Fibroblast of pulmonary artery (primary cell): ENCODE data around the gene DENR.

Source experiments
- DNase-seq: peaks from one replicate; pipeline ENCODE4 v3.0.0-alpha.2; 2010; ENCODE audit warnings: low read depth
- H3K4me3 ChIP-seq: replicated peaks from 2 replicates; pipeline ENCODE4 v1.5.1; 2011; ENCODE audit warnings: low read depth, mild to moderate bottlenecking, control low read depth, low read length, moderate library complexity
- CTCF ChIP-seq: IDR thresholded peaks from 2 replicates; pipeline ENCODE4 v1.5.1; 2011; ENCODE audit warnings: mild to moderate bottlenecking, control low read depth, low read length, inconsistent platforms; ENCODE audit errors: missing control alignments

DENR gene

GRCh38 chr12:122724641-122725243 is 27.9 kb upstream of the DENR start:
- no peak overlapping the region for H3K4me3 ChIP-seq
- DNase-seq, result no peak
- TF ChIP-seq CTCF, result no peak

DNA sequence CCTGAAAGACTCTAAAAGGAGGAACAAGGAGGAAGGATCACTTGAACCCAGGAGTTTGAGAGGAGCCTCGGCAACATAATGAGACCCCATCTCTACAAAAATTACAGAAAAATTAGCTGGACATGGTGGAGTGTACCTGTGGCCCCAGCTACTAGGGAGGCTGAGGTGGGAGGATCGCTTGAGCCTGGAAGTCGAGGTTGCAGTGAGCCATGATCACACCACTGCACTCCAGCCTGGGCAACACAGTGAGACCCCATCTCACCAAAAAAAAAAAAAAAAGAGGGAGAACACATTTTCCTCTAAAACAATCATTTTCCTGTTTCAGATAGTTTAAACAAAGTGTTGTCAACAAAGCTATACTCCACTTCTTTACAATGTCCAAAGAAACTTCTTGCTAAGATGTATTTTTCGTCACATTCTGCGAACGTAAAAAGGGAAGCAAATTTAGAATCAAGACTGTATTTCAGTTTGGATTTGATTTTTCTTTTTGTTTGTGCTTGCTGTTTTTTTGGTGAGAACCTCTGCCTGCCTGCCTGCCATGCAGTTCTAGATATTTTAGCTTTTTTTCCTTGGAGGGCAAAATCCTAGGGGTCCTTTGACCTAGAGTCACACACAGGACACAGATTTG is 27.1 kb upstream of the DENR start:
- DNase-seq, result no peak
- H3K4me3 ChIP-seq, result no peak overlapping the region
- no peak for TF ChIP-seq CTCF

DNA sequence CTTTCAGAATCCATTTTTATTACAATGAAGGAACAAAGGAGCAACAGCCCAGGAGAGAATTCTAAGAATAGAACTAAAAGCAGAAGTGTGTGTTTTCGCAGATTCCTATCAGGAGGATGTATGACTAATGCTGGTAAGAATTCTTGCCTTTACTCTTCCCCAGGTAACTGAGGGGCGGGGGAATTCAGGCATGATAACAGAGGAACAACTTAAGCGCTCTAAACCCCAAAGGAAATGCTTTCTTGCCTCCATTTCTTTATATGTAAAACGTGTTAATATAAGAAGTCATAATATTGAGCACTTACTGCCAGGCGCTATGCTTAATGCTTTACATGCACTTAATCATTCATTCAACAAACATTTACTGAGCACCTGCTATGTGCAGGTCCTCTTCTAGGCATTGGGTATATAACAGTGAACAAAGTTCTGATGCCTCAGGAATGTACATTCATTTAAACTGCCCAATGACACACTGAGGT is 26.5 kb upstream of the DENR start:
- no peak for TF ChIP-seq CTCF
- no peak overlapping the region for H3K4me3 ChIP-seq
- DNase-seq, result no peak

- H3K4me3 ChIP-seq, result no peak overlapping the region
- TF ChIP-seq CTCF, result no peak
- no peak for DNase-seq
Observed at GRCh38 chr12:122729583-122730214, 22.9 kb upstream of the DENR start.

- H3K4me3 ChIP-seq, result peak within 1 kb of the TSS; percentile 38
- TF ChIP-seq CTCF, result peak; percentile 4
- DNase-seq, result peak; percentile 25
Observed at GRCh38 chr12:122730215-122731014, 22.2 kb upstream of the DENR start, which contains the start of gene HCAR1. TSS of gene HCAR1 (minus strand) at chr12:122730844. CDS start at chr12:122730339, 505 bp downstream.

DNA sequence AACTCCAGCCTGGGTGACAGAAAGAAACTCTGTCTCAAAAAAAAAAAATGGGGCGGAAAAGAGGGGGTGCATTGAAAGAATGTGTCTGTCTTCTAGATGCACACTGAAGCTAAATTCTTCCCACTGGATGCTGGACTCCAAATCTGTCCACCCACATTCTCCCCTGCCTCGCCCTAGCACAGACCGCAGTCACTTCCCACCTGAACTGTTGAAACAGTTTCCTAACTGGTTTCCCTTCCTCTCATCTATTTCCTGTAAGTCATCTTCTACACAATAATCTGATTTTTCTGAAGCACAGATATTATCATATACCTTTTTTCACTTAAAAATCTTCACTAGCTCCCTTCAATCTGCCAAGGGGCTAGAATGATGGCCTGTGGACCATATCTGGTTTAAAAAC is 20.5 kb upstream of the DENR start:
- no peak for DNase-seq
- TF ChIP-seq CTCF, result no peak
- H3K4me3 ChIP-seq, result no peak overlapping the region
